OCI-LY3 (cell line): ENCODE measurements around the gene CITED4.

Experiments used
- CTCF ChIP-seq: fragments of 200-600, 300-600 bp; sonication (generic); IDR thresholded peaks from 2 replicates; pipeline ENCODE4 v1.5.1; 2014; ENCODE audit warnings: antibody characterized with exemption, low read length, low read depth
- EZH2phosphoT487 ChIP-seq: fragments of 200-600 bp; shearing (Covaris generic); IDR thresholded peaks from 2 replicates; pipeline ENCODE4 v1.6.1; 2018; ENCODE audit warnings: antibody characterized with exemption, mixed run types, low read depth

- TF ChIP-seq EZH2phosphoT487, result no peak
- TF ChIP-seq CTCF, result no peak
Measured at GRCh38 chr1:40861224-40862003, 749 bp downstream of the CITED4 start.
